B cell (primary cell): ENCODE measurements around the gene YES1. TPM values are rescaled to one million over a fixed set of nuclear protein-coding genes. Genes with fewer than 3 reads are reported as not detected.

ENCODE experiments used
- ATAC-seq: fragments of 200-7000 bp; cut with Tn5 transposase; one replicate; pipeline ENCODE4 v1.10.0; 2021; ENCODE audit warnings: low read depth, mild to moderate bottlenecking, moderate number of reproducible peaks, moderate library complexity
- CTCF ChIA-PET: fragments of 350-600 bp; sonication (Branson Sonifier 250); formaldehyde crosslinking; loops from one replicate; lab custom pipeline; 2021; ENCODE audit warnings: antibody characterized with exemption, inconsistent platforms; lab: Charles Lee
- POLR2A ChIA-PET: fragments of 350-600 bp; sonication (Branson Sonifier 250); formaldehyde crosslinking; loops from one replicate; lab custom pipeline; 2021; ENCODE audit warnings: antibody characterized with exemption; lab: Charles Lee
- DNase-seq: peaks from one replicate; pipeline ENCODE4 v3.0.0; 2013
- H2AFZ ChIP-seq: 2 replicates; pipeline ENCODE4 v1.6.1; 2012; ENCODE audit warnings: mild to moderate bottlenecking, low read depth, low read length; ENCODE audit not compliant: insufficient read depth, poor library complexity, severe bottlenecking
- H3K27ac ChIP-seq, 2 donors: 1 replicate in 1 of 2; 2 replicates in 1 of 2; pipeline ENCODE4 v1.5.1; 2012 to 2013; ENCODE audit warnings: low read length in 2 of 2, mild to moderate bottlenecking in 2 of 2, moderate library complexity in 1 of 2
- H3K27me3 ChIP-seq, 4 experiments: fragments of 200-600 bp in 1 of 4; sonication (generic) in 1 of 4; replicated peaks in 1 of 4; 1 replicate in 2 of 4; 2 replicates in 2 of 4; pipeline versions ENCODE4 v1.6.1 to v1.7.0; 2013 to 2016; ENCODE audit warnings: low read length in 3 of 4, mild to moderate bottlenecking in 2 of 4, mixed read lengths in 1 of 4, moderate library complexity in 1 of 4; ENCODE audit not compliant: insufficient read depth in 4 of 4, control insufficient read depth in 3 of 4; ENCODE audit errors: control extremely low read depth in 1 of 4
- H3K36me3 ChIP-seq, 2 experiments: replicated peaks in 1 of 2; 1 replicate in 1 of 2; 2 replicates in 1 of 2; pipeline versions ENCODE4 v1.6.1 to v1.7.1; 2013; ENCODE audit warnings: low read length in 1 of 2; ENCODE audit not compliant: insufficient read depth in 2 of 2, control insufficient read depth in 1 of 2; ENCODE audit errors: control extremely low read depth in 1 of 2, extremely low read depth in 1 of 2
- H3K4me1 ChIP-seq, 2 donors: fragments of 200-600 bp in 1 of 2; sonication (generic) in 1 of 2; 1 replicate in 1 of 2; 2 replicates in 1 of 2; pipeline versions ENCODE4 v1.5.1 to v1.6.1; 2013 to 2017; ENCODE audit warnings: low read length in 2 of 2; ENCODE audit not compliant: control insufficient read depth in 2 of 2, insufficient read depth in 2 of 2
- H3K4me2 ChIP-seq: replicated peaks from 2 replicates; pipeline ENCODE3; 2012; ENCODE audit warnings: mild to moderate bottlenecking, low read depth, low read length; ENCODE audit not compliant: poor library complexity, severe bottlenecking
- H3K4me3 ChIP-seq, 5 experiments: fragments of 200-600 bp in 1 of 5; sonication (generic) in 1 of 5; 1 replicate in 3 of 5; 2 replicates in 2 of 5; pipeline versions ENCODE4 v1.5.1 to v1.7.0; 2011 to 2016; ENCODE audit warnings: low read length in 4 of 5, mild to moderate bottlenecking in 4 of 5, low read depth in 2 of 5, control low read depth in 1 of 5, moderate library complexity in 1 of 5; ENCODE audit not compliant: insufficient read depth in 1 of 5; ENCODE audit errors: control extremely low read depth in 1 of 5, extremely low read depth in 1 of 5
- H3K79me2 ChIP-seq: fragments of 200-600 bp; sonication (generic); one replicate; pipeline ENCODE4 v1.6.0; 2016; ENCODE audit warnings: low read length; ENCODE audit not compliant: control insufficient read depth, insufficient read depth
- H3K9ac ChIP-seq: fragments of 200-600 bp; sonication (generic); 2 replicates; pipeline ENCODE4 v1.6.1; 2017; ENCODE audit warnings: mild to moderate bottlenecking, low read length, moderate library complexity
- H3K9me3 ChIP-seq, 3 donors: one replicate each; pipeline versions ENCODE4 v1.6.1 to v1.7.1; 2013; ENCODE audit warnings: low read length in 2 of 3; ENCODE audit not compliant: control insufficient read depth in 2 of 3, insufficient read depth in 1 of 3; ENCODE audit errors: control extremely low read depth in 1 of 3
- H4K20me1 ChIP-seq: 2 replicates; pipeline ENCODE4 v1.6.0; 2012; ENCODE audit warnings: mild to moderate bottlenecking, low read length; ENCODE audit not compliant: insufficient read depth, control insufficient read depth, poor library complexity, severe bottlenecking
- H3K27ac Mint-ChIP-seq: one replicate; pipeline ENCODE4 v1.8.0; 2021; ENCODE audit warnings: mixed read lengths
- H3K27me3 Mint-ChIP-seq: one replicate; pipeline ENCODE4 v1.8.0; 2021; ENCODE audit warnings: mixed read lengths
- H3K4me1 Mint-ChIP-seq: one replicate; pipeline ENCODE4 v1.8.0; 2021; ENCODE audit warnings: mixed read lengths
- H3K4me3 Mint-ChIP-seq: one replicate; pipeline ENCODE4 v1.8.0; 2021; ENCODE audit warnings: mixed read lengths
- H3K9me3 Mint-ChIP-seq: one replicate; pipeline ENCODE4 v1.8.0; 2022; ENCODE audit warnings: mixed read lengths; ENCODE audit not compliant: insufficient read depth
- CTCF ChIP-seq: fragments of 200-600 bp; IDR thresholded peaks from one replicate; pipeline ENCODE4 v1.8.0; 2022; ENCODE audit warnings: antibody characterized with exemption, mild to moderate bottlenecking
- EZH2 ChIP-seq: IDR thresholded peaks from 2 replicates; pipeline ENCODE4 v1.6.1; 2012; ENCODE audit warnings: borderline replicate concordance, low read depth, mild to moderate bottlenecking, moderate library complexity, low read length; ENCODE audit not compliant: insufficient read depth, poor library complexity, severe bottlenecking
- WGBS: methylation state at CpG from one replicate; pipeline ENCODE4 v1.1.5; 2013; ENCODE audit warnings: missing lambda C conversion rate; ENCODE audit not compliant: insufficient coverage; 5-methylcytosine and 5-hydroxymethylcytosine counted together
- intact Hi-C: fragments of 100-400 bp; cut with micrococcal nuclease; formaldehyde crosslinking; loops from one replicate; pipeline ENCODE4 v1.10.0; 2022
- polyA plus RNA-seq: library from polyadenylated mRNA; depleted of rRNA; stranded (reverse); fragments of >200 nt; gene quantifications from 2 replicates; pipeline ENCODE4 v1.2.3, GENCODE V29; 2012
- total RNA-seq, 2 donors: library from RNA; stranded (reverse); fragments of 120-200 nt in 1 of 2; gene quantifications; 1 replicate in 1 of 2; 2 replicates in 1 of 2; pipeline versions ENCODE4 v1.2.3 to v1.2.4, GENCODE V29; 2013 to 2022

YES1 gene
- total and polyA plus RNA-seq, 2 donors (not counting 1 experiment from before 2014, with no cell fraction given), result 0.30 TPM; not detected in 1

- Histone ChIP-seq H3K27ac (no peak overlapping the region), H3K27me3 (peaks cover 1 to 51% (median 41%) of the 10 kb centered on the region in 4 experiments)
Measured at GRCh38 chr18:816088-816653, 4.1 kb upstream of the YES1 start.

More at GRCh38 chr18:816088-816653, 4.1 kb upstream of the YES1 start:
- Mint-ChIP-seq H3K27ac (no peak overlapping the region), H3K4me1 (peaks cover 20% of the 10 kb centered on the region), H3K27me3 (peaks cover 50% of the 10 kb centered on the region), H3K9me3 (peaks cover 3% of the 10 kb centered on the region), H3K4me3 (no peak overlapping the region)
- ATAC-seq (no peak), DNase-seq (no peak)
- Histone ChIP-seq H3K9me3 (peaks cover 0 to 21% (median 4%) of the 10 kb centered on the region in 3 donors), H3K9ac (no peak overlapping the region), H3K79me2 (no peaks in the 10 kb centered on the region), H3K36me3 (no peaks in the 10 kb centered on the region), H3K4me1 (peaks cover 22 to 24% of the 10 kb centered on the region in 2 donors), H2AFZ (no peak overlapping the region), H4K20me1 (no peaks in the 10 kb centered on the region), H3K4me2 (no peak overlapping the region), H3K4me3 (no peak overlapping the region)
- TF ChIP-seq EZH2 (no peak), CTCF (no peak)
- intact Hi-C loops, result no loop called here
- 94% methylated on average over 2 of the region's 4 CpGs for WGBS
- ChIA-PET POLR2A (no interaction called here), CTCF (no interaction called here)
